Body of pancreas (tissue), 4 donors: ENCODE measurements around the gene COQ10B.

Experiments used
- POLR2A ChIP-seq, 3 donors: fragments of 450-650 bp; IDR thresholded peaks; one replicate each; pipeline ENCODE4 v1.6.1; 2016; ENCODE audit warnings: antibody characterized with exemption in 3 of 3, mild to moderate bottlenecking in 2 of 3
- TF ChIP-seq, protein P1 (sequence below), 7 experiments: fragments of 450-650 bp in 4 of 7; fragments of 200-600 bp in 3 of 7; sonication (generic) in 3 of 7; IDR thresholded peaks; one replicate each; pipeline ENCODE4 v1.5.1; 2016 to 2019; ENCODE audit warnings: antibody characterized with exemption in 7 of 7

DNA sequence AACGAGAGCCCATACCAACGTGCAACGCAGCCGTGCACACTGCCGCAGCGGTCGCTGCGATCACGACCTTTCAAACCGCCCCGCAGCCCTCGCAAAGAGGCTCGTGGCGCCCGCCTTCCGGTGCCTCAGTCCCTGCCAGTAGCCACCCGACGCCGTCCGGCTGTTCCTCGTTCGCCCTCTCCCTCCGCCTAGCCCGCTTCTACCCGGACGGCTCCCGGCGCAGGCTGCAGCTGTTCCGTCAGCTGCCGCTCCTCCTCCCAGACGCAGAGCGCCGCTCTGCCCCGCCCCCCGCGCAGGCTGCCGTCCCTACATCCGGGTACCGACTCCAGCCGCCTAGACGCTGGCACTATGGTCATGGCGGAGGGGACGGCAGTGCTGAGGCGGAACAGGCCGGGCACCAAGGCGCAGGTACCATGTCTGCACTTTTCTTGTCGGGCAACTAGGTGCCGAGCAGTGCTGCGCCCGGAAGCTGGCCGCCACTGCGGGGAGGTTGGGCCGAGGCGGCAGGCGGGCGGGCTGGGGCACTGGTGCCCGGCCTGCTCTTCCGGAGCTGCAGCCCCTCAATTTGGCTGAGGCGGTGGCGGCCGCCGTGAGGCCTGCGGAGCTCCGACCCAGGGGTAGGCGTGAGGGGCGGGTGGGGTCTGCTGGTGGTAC, 62.5 kb downstream of the COQ10B start, which contains the start of gene MOB4:
- TF ChIP-seq, protein P1, sequence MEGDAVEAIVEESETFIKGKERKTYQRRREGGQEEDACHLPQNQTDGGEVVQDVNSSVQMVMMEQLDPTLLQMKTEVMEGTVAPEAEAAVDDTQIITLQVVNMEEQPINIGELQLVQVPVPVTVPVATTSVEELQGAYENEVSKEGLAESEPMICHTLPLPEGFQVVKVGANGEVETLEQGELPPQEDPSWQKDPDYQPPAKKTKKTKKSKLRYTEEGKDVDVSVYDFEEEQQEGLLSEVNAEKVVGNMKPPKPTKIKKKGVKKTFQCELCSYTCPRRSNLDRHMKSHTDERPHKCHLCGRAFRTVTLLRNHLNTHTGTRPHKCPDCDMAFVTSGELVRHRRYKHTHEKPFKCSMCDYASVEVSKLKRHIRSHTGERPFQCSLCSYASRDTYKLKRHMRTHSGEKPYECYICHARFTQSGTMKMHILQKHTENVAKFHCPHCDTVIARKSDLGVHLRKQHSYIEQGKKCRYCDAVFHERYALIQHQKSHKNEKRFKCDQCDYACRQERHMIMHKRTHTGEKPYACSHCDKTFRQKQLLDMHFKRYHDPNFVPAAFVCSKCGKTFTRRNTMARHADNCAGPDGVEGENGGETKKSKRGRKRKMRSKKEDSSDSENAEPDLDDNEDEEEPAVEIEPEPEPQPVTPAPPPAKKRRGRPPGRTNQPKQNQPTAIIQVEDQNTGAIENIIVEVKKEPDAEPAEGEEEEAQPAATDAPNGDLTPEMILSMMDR (IDR thresholded peaks at IDR 0.05), result peak in 1 of 7 experiments; percentile 20
- peak; percentile 92 to 95 (median 95) for TF ChIP-seq POLR2A (IDR thresholded peaks at IDR 0.05)
